MM.1S (cell line): Measurements from ENCODE around the gene CPT1C.

Source experiments
- EZH2 ChIP-seq: fragments of 300-600 bp; sonication (generic); optimal IDR thresholded peaks from 2 replicates; pipeline ENCODE3; 2017; ENCODE audit warnings: low read depth, mild to moderate bottlenecking, antibody characterized with exemption, low read length, mixed read lengths
- TF ChIP-seq, protein P1 (sequence below): fragments of 300-600 bp; sonication (generic); IDR thresholded peaks from 2 replicates; pipeline ENCODE4 v1.5.1; 2016; ENCODE audit warnings: antibody characterized with exemption, low read length, mixed read lengths

GRCh38 chr19:49746206-49746958, 55.5 kb downstream of the CPT1C start:
- TF ChIP-seq, protein P1, sequence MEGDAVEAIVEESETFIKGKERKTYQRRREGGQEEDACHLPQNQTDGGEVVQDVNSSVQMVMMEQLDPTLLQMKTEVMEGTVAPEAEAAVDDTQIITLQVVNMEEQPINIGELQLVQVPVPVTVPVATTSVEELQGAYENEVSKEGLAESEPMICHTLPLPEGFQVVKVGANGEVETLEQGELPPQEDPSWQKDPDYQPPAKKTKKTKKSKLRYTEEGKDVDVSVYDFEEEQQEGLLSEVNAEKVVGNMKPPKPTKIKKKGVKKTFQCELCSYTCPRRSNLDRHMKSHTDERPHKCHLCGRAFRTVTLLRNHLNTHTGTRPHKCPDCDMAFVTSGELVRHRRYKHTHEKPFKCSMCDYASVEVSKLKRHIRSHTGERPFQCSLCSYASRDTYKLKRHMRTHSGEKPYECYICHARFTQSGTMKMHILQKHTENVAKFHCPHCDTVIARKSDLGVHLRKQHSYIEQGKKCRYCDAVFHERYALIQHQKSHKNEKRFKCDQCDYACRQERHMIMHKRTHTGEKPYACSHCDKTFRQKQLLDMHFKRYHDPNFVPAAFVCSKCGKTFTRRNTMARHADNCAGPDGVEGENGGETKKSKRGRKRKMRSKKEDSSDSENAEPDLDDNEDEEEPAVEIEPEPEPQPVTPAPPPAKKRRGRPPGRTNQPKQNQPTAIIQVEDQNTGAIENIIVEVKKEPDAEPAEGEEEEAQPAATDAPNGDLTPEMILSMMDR: no peak
- no peak for TF ChIP-seq EZH2
